Measurements from ENCODE around the gene OTUD5. TPM values are rescaled to one million over a fixed set of nuclear protein-coding genes. Genes with fewer than 3 reads are reported as not detected.
"Not testable (repeated sequence)": the region's sequence is repeated elsewhere in the genome, so short reads cannot be mapped to it uniquely, and the experiment has no call there.

OTUD5 gene
- polyA plus RNA-seq, 2 of the 4 experiments (the other 2 are of a cell fraction) = 45.9 to 57.7 TPM

- TF ChIP-seq CBX2 (IDR thresholded peaks at IDR 0.05; ENCODE audit: borderline replicate concordance, low read depth) (no peak), CBX8 (IDR thresholded peaks at IDR 0.05) (no peak), SREBF2 (IDR thresholded peaks at IDR 0.05) (no peak), NPAS2 (CRISPR knock-in tag; IDR thresholded peaks at IDR 0.05; ENCODE audit: borderline replicate concordance) (no peak), JUNB (IDR thresholded peaks at IDR 0.05) (no peak), FOSL2 (IDR thresholded peaks at IDR 0.05) (no peak), FOSL2 (CRISPR knock-in tag; IDR thresholded peaks at IDR 0.05) (no peak)
Observed at GRCh38 chrX:48891402-48892288, 65.8 kb downstream of the OTUD5 start (continued).

DNA sequence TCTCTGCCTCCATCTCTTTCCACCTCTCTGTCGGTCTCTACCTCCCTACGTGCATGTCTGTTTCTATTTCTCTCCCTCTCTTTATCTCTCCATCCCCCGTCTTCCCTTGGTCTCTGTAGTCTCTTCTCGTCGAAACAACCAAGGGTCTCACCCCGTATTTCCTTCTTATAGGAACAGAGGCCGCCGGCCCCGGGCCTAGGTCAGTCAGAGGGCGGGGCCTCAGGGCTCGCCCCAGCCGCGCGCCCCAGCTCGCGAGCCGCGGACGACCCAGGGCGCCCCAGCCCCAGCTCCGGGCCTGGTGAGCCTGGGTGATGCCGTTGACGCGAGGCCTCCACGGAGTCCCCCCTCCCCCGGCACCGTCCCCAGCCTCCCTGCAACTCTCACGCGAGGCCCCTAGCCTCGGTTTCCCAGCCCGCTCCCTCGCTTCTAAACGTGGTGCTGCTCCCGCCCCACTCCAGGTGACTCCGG is 66.4 kb downstream of the OTUD5 start:
- POLR2A ChIA-PET = interaction anchor here (0.5 to 2.3 kb wide), 7 partner anchors 9 to 55 kb away, joined by 3 to 12 read pairs (median 7); partner anchors contain the start of genes PCSK1N and SLC35A2
- no peak for DNase-seq (ENCODE audit: low read depth in 1 of 2, low spot score in 1 of 2)
- H3K27ac ChIP-seq = peak overlapping the region; percentile 88 to 99

DNA sequence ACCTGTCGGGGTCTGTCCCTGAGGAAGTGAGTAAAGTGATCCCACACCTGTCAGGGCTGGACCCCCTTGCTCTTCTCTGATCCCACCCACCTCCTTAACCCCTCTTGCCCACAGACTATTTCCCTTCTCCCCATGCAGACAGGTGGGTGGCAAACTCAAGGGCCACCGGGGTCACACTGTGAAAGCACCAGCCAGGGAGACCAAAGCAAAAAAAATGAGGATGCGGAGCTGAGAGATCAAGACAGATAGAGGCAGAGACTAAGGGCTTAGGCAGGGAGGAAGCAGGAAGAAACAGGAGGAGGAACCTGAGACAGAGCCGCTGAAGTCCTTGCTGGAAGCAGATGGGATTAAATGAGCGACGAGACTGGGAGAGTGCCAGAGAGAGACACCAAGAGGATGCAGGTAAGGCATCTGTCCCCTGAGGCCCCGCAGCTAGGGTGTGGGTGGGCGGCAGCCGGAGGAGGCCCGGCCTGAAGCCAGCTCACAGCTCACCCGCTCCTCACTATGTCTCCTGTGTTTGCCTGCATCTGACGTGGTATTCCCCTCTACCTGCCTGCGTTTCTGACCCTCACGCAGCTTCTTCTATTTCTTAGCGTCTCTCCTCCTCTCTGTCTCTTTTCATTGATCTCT is 67.0 kb downstream of the OTUD5 start:
- peak overlapping the region; percentile 91 for H3K4me2 ChIP-seq
- POLR2A ChIA-PET = interaction anchor here (0.8 to 2.3 kb wide), 4 partner anchors 8 to 27 kb away, joined by 3 to 12 read pairs (median 8); partner anchors contain the start of gene SLC35A2
- ATAC-seq (peak in 1 of 2 experiments; percentile 2; a peak in 1 of 6 replicates), DNase-seq (ENCODE audit: low read depth in 1 of 2, low spot score in 1 of 2) (no peak), FAIRE-seq (no peak)
- peak overlapping the region; percentile 85 for H3K4me3 ChIP-seq
- WGBS (ENCODE audit: missing lambda C conversion rate) = 80% methylated on average over 15 of the region's 15 CpGs
- CTCF ChIA-PET = interaction anchor here (0.9 to 2.1 kb wide), 4 partner anchors 17 to 154 kb away, joined by 3 to 12 read pairs (median 4); no protein-coding TSS in a partner anchor
- no peaks in the 10 kb centered on the region for H3K9me3 ChIP-seq
- 0 out of 3 replicates have a peak, but pooled peaks cover 7% of the 10 kb centered on the region for H3K4me1 ChIP-seq
- no peak for TF ChIP-seq HDAC2 (IDR thresholded peaks at IDR 0.05)
- TF ChIP-seq, protein P1, sequence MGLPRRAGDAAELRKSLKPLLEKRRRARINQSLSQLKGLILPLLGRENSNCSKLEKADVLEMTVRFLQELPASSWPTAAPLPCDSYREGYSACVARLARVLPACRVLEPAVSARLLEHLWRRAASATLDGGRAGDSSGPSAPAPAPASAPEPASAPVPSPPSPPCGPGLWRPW (IDR thresholded peaks at IDR 0.05) = no peak
- TF ChIP-seq HMGXB4 (CRISPR knock-in tag; IDR thresholded peaks at IDR 0.05; ENCODE audit: borderline replicate concordance) = no peak
- TF ChIP-seq JUN (IDR thresholded peaks at IDR 0.05) = no peak
- no peak for TF ChIP-seq EP300 (IDR thresholded peaks at IDR 0.05)
- TF ChIP-seq RAD21 (conservative IDR thresholded peaks at IDR 0.05 in 1 of 2, IDR thresholded peaks at IDR 0.05 in 1 of 2) = no peak
- no peak for TF ChIP-seq MYC (IDR thresholded peaks at IDR 0.05; ENCODE audit: borderline replicate concordance, low read length)
- TF ChIP-seq NPAS2 (CRISPR knock-in tag; IDR thresholded peaks at IDR 0.05; ENCODE audit: borderline replicate concordance) = no peak
- no peak for TF ChIP-seq NFE2L2 (conservative IDR thresholded peaks at IDR 0.05; ENCODE audit: low read length)
- TF ChIP-seq CBX8 (IDR thresholded peaks at IDR 0.05) = no peak
- TF ChIP-seq, protein P2, sequence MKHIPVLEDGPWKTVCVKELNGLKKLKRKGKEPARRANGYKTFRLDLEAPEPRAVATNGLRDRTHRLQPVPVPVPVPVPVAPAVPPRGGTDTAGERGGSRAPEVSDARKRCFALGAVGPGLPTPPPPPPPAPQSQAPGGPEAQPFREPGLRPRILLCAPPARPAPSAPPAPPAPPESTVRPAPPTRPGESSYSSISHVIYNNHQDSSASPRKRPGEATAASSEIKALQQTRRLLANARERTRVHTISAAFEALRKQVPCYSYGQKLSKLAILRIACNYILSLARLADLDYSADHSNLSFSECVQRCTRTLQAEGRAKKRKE (CRISPR knock-in tag; IDR thresholded peaks at IDR 0.05; ENCODE audit: low read depth) = no peak
- TF ChIP-seq PHF8 (IDR thresholded peaks at IDR 0.05; ENCODE audit: borderline replicate concordance, low read depth) = no peak
- TF ChIP-seq, protein P3, sequence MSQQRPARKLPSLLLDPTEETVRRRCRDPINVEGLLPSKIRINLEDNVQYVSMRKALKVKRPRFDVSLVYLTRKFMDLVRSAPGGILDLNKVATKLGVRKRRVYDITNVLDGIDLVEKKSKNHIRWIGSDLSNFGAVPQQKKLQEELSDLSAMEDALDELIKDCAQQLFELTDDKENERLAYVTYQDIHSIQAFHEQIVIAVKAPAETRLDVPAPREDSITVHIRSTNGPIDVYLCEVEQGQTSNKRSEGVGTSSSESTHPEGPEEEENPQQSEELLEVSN (IDR thresholded peaks at IDR 0.05; ENCODE audit: borderline replicate concordance, low read depth) = no peak
- no peak for TF ChIP-seq CEBPB (IDR thresholded peaks at IDR 0.05)
- peak overlapping the region; percentile 88 to 99 for H3K27ac ChIP-seq

More for the DNA sequence above, 66.4 kb downstream of the OTUD5 start:
- Histone ChIP-seq H3K4me2 (peak overlapping the region; percentile 91), H3K9me3 (no peaks in the 10 kb centered on the region), H3K4me1 (0 out of 3 replicates have a peak, but pooled peaks cover 7% of the 10 kb centered on the region), H3K4me3 (peak overlapping the region; percentile 85)
- no peak for FAIRE-seq
- peak; percentile 75 to 76 for ATAC-seq
- TF ChIP-seq POLR2AphosphoS2 (conservative IDR thresholded peaks at IDR 0.05; ENCODE audit: low read length) (no peak), NR3C1 (IDR thresholded peaks at IDR 0.05) (no peak)
- TF ChIP-seq, protein P4, sequence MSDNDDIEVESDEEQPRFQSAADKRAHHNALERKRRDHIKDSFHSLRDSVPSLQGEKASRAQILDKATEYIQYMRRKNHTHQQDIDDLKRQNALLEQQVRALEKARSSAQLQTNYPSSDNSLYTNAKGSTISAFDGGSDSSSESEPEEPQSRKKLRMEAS (IDR thresholded peaks at IDR 0.05) = 0 out of 2 replicates have a peak, but pooled peaks have one; percentile 18
- CTCF ChIA-PET = interaction anchor here (0.6 to 3.2 kb wide), 16 partner anchors 9 to 259 kb away, joined by 3 to 14 read pairs (median 4); partner anchors contain the start of gene SLC35A2
- 18% methylated on average over 8 of the region's 35 CpGs for WGBS (ENCODE audit: missing lambda C conversion rate)

- peak; percentile 39 for FAIRE-seq
- POLR2A ChIA-PET; H3K4me3 ChIP-seq; H3K4me2 ChIP-seq; DNase-seq (ENCODE audit: low read depth in 1 of 2, low spot score in 1 of 2); H3K4me1 ChIP-seq; H3K9me3 ChIP-seq; ATAC-seq; H3K27ac ChIP-seq: not testable (repeated sequence)
- WGBS (ENCODE audit: missing lambda C conversion rate) = 58% methylated on average over 5 of the region's 5 CpGs
- CTCF ChIA-PET = interaction anchor here (0.7 to 1.3 kb wide), 2 partner anchors 11 to 29 kb away, joined by 3 read pairs; partner anchors contain the start of genes PQBP1 and TIMM17B
Observed at GRCh38 chrX:48886586-48886985, 70.8 kb downstream of the OTUD5 start.

Measured in A549 (cell line).